ENCODE results near the gene IGSF9. TPM values are rescaled to one million over a fixed set of nuclear protein-coding genes. Genes with fewer than 3 reads are reported as not detected.

Gene IGSF9
- total and polyA plus RNA-seq, 7 experiments from 2014 or later, result 0.12 TPM; not detected in 5

DNA sequence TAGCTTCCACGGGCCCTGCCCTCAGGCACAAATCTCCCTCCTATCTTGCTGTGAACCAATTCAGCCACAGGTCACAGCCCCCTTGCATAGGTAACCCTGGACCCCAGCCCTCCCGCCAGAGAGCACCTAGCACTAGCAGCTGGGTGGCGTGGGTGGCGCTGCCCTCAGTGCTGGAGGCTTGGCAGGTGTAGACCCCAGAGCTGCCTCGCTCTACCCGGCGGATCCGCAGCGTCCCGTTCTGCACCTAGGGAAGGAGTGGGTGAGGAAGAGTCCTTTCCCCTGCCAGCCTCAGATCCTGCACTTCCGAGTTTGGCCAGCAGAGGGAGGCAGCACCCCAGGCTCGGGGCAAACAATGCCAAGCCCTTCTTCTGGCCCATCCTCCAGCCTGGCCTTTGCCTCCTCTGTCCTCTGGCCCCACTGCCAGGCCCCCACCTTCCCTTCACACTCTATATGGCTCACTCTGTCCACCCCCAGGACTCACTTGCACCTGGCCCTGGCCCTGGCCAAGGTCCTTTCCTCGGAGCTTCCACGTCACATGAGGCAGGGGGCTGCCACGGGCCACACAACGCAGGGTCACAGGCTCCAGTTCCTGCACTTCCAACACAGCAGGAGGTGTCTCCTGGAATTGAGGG is 9.0 kb downstream of the IGSF9 start:
- Mint-ChIP-seq H3K4me1 (peaks cover 0 to 20% (median 11%) of the 10 kb centered on the region in 7 donors), H3K9me3 (no peaks in the 10 kb centered on the region), H3K27me3 (peaks cover 0 to 23% (median 8%) of the 10 kb centered on the region in 5 donors), H3K27ac (peak overlapping the region in 1 of 9 donors; percentile 17), H3K36me3 (no peaks in the 10 kb centered on the region), H3K4me3 (no peak overlapping the region)
- intact Hi-C loops (cut with micrococcal nuclease), result loop anchor here (1.0 to 2.0 kb wide), 9 partner anchors 9 to 440 kb away; partner anchors contain the start of genes IGSF9 (in 1 of the 2) and TAGLN2 (in 1 of the 2)
- ChIA-PET CTCF (interaction anchor here (0.6 to 2.5 kb wide), 7 partner anchors 9 to 122 kb away, joined by 3 to 9 read pairs (median 4); partner anchors contain the start of genes IGSF9 and TAGLN2), POLR2A (interaction anchor here (3.6 kb wide), 1 partner anchor 12 kb away, joined by 17 read pairs; the partner anchor contains the start of gene TAGLN2)
- ATAC-seq (peak; percentile 90), DNase-seq (peak; percentile 49 to 90 (median 74))
- Histone ChIP-seq H3K4me1 (ENCODE audit: control insufficient read depth in 2 of 2, insufficient read depth in 2 of 2, low read length in 2 of 2) (no peaks in the 10 kb centered on the region), H3K27me3 (ENCODE audit: control insufficient read depth in 2 of 2, insufficient read depth in 2 of 2, low read length in 2 of 2) (no peaks in the 10 kb centered on the region), H3K36me3 (ENCODE audit: control insufficient read depth in 2 of 3, insufficient read depth in 3 of 3, low read length in 3 of 3) (no peaks in the 10 kb centered on the region), H3K9me3 (ENCODE audit: control insufficient read depth in 2 of 3, low read length in 3 of 3) (no peaks in the 10 kb centered on the region), H3K4me3 (ENCODE audit: low read length) (no peak overlapping the region), H3K27ac (ENCODE audit: low read depth, low read length) (no peak overlapping the region)

DNA sequence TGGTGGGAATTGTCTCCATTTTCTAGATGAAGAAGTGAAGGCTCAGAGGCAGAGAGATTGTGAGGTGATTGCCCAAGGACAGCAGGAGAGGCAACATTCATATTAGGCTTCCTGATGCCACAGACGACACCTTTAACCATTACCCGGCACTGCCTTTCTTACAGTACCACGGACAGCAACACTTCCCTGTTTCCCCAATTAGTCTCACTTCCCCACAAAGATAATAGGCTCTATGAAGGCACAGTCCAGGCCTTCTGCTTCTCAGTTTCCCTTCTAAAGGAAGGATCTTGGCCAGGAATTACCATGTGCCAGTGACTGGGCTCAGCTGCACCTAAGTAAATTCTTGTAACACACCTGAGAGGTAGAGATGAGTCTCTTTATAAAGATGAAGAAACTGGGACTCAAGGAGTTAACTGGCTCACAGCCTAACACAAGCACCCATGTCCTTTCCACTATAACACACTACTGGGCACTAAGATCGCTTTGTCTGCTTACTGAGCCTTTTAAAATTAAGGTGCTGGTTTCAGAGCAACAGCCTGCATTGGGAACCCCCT is 9.6 kb downstream of the IGSF9 start:
- H3K9me3 ChIP-seq (ENCODE audit: control insufficient read depth in 2 of 3, low read length in 3 of 3), result no peaks in the 10 kb centered on the region
- ChIA-PET CTCF (interaction anchor here (0.6 to 2.5 kb wide), 8 partner anchors 10 to 121 kb away, joined by 3 to 9 read pairs (median 4); partner anchors contain the start of genes IGSF9 and TAGLN2), POLR2A (no interaction called here)
- H3K9me3 Mint-ChIP-seq, result no peaks in the 10 kb centered on the region
- ATAC-seq, result peak; percentile 41
- no peaks in the 10 kb centered on the region for H3K4me1 ChIP-seq (ENCODE audit: control insufficient read depth in 2 of 2, insufficient read depth in 2 of 2, low read length in 2 of 2)
- H3K36me3 ChIP-seq (ENCODE audit: control insufficient read depth in 2 of 3, insufficient read depth in 3 of 3, low read length in 3 of 3), result no peaks in the 10 kb centered on the region
- H3K36me3 Mint-ChIP-seq, result no peaks in the 10 kb centered on the region
- H3K27ac Mint-ChIP-seq, result peak overlapping the region in 2 of 9 donors; percentile 25 to 65
- no peaks in the 10 kb centered on the region for H3K27me3 ChIP-seq (ENCODE audit: control insufficient read depth in 2 of 2, insufficient read depth in 2 of 2, low read length in 2 of 2)
- intact Hi-C loops (cut with micrococcal nuclease), result loop anchor here (1.0 to 2.0 kb wide), 9 partner anchors 10 to 441 kb away; partner anchors contain the start of genes IGSF9 (in 1 of the 2) and TAGLN2 (in 1 of the 2)
- peak in 1 of 9 donors; percentile 2 for DNase-seq
- H3K4me3 ChIP-seq (ENCODE audit: low read length), result no peak overlapping the region
- no peak overlapping the region for H3K4me3 Mint-ChIP-seq
- H3K27me3 Mint-ChIP-seq, result peaks cover 0 to 23% (median 6%) of the 10 kb centered on the region in 5 donors
- H3K4me1 Mint-ChIP-seq, result peaks cover 0 to 20% (median 11%) of the 10 kb centered on the region in 7 donors
- H3K27ac ChIP-seq (ENCODE audit: low read depth, low read length), result no peak overlapping the region

DNA sequence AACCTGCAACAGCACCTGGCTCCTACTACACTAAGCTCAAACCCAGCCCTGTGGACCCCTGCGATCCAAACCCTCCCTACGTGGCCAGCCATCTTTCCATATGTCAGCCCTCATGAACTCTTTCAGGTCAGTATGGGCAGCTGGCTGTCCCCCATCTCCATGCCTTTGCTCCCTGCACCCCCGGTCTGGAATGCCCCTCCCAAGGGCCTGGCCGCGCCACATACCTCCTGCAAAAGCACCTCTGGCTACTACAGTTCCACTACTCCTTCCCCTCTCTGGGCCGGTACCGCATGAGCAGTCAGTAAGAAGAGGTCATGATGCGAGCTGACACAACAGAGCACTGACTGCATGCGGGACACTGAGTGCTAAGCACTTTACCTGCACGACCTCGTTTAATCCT is 10.1 kb downstream of the IGSF9 start:
- Mint-ChIP-seq H3K27ac (peak overlapping the region in 2 of 9 donors; percentile 25 to 65), H3K4me3 (no peak overlapping the region), H3K36me3 (no peaks in the 10 kb centered on the region), H3K9me3 (no peaks in the 10 kb centered on the region), H3K4me1 (peaks cover 0 to 20% (median 11%) of the 10 kb centered on the region in 7 donors), H3K27me3 (peaks cover 0 to 20% (median 6%) of the 10 kb centered on the region in 5 donors)
- H3K27me3 ChIP-seq (ENCODE audit: control insufficient read depth in 2 of 2, insufficient read depth in 2 of 2, low read length in 2 of 2), result no peaks in the 10 kb centered on the region
- intact Hi-C loops (cut with micrococcal nuclease), result no loop called here
- H3K4me3 ChIP-seq (ENCODE audit: low read length), result no peak overlapping the region
- CTCF ChIA-PET, result interaction anchor here (0.7 to 2.5 kb wide), 5 partner anchors 10 to 110 kb away, joined by 3 to 9 read pairs (median 4); partner anchors contain the start of gene IGSF9
- DNase-seq, result no peak
- no peaks in the 10 kb centered on the region for H3K36me3 ChIP-seq (ENCODE audit: control insufficient read depth in 2 of 3, insufficient read depth in 3 of 3, low read length in 3 of 3)
- ATAC-seq, result no peak
- no peaks in the 10 kb centered on the region for H3K9me3 ChIP-seq (ENCODE audit: control insufficient read depth in 2 of 3, low read length in 3 of 3)
- POLR2A ChIA-PET, result interaction anchor here (3.7 kb wide), 1 partner anchor 12 kb away, joined by 19 read pairs; the partner anchor contains the start of gene TAGLN2
- H3K4me1 ChIP-seq (ENCODE audit: control insufficient read depth in 2 of 2, insufficient read depth in 2 of 2, low read length in 2 of 2), result no peaks in the 10 kb centered on the region
- H3K27ac ChIP-seq (ENCODE audit: low read depth, low read length), result no peak overlapping the region

DNA sequence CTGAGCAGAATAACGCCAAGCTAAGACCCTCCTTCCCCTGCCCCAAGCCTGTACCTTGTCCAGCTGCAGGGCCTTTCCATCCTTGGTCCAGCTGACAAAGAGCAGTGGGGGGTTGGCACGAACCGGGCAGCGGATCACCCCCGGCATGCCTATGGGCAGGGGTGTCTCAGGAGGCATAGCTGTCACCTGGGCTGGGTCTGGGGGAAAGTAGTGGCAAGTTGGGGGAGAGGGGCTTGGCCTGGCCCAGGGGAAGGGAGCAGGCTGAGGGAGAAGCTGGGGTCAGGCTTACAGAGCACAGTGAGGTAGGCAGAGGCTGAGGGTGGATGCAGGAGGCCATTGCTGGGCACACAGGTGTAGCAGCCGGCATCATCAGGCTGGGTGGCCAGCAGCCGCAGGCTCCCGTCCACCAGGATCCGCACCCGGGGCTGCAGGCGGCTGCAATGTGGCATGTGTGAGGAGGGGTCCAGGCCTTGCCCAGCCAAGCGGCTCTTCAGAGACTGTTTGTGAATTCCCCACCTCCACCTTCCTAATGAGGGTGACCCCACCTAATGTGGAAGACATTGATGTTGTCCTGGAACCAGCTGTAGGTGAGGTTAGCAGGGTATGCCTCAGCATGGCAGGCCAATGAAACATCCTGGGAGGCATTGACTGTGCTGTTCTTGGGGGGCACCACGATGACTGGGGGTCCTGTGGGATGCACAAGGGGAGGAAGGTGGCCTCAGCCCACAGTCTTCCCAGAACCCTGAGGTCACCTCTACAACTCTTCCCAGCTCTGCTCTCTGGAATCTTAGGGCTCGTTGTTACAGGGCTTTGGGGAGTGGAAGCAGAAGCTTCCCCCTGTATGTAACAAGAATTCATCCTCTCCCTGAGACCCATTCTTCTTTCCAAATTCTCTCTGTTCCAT is 11.0 kb downstream of the IGSF9 start:
- Histone ChIP-seq H3K4me3 (ENCODE audit: low read length) (no peak overlapping the region), H3K9me3 (ENCODE audit: control insufficient read depth in 2 of 3, low read length in 3 of 3) (no peaks in the 10 kb centered on the region), H3K27me3 (ENCODE audit: control insufficient read depth in 2 of 2, insufficient read depth in 2 of 2, low read length in 2 of 2) (no peaks in the 10 kb centered on the region), H3K27ac (ENCODE audit: low read depth, low read length) (no peak overlapping the region), H3K36me3 (ENCODE audit: control insufficient read depth in 2 of 3, insufficient read depth in 3 of 3, low read length in 3 of 3) (no peaks in the 10 kb centered on the region), H3K4me1 (ENCODE audit: control insufficient read depth in 2 of 2, insufficient read depth in 2 of 2, low read length in 2 of 2) (no peaks in the 10 kb centered on the region)
- Mint-ChIP-seq H3K4me1 (peaks cover 0 to 20% (median 11%) of the 10 kb centered on the region in 7 donors), H3K27me3 (peaks cover 0 to 19% (median 6%) of the 10 kb centered on the region in 5 donors), H3K9me3 (no peaks in the 10 kb centered on the region), H3K27ac (no peak overlapping the region), H3K36me3 (no peaks in the 10 kb centered on the region), H3K4me3 (no peak overlapping the region)
- intact Hi-C loops (cut with micrococcal nuclease), result no loop called here
- ChIA-PET POLR2A (interaction anchor here (3.7 kb wide), 1 partner anchor 11 kb away, joined by 19 read pairs; the partner anchor contains the start of gene TAGLN2), CTCF (interaction anchor here (0.7 to 2.5 kb wide), 8 partner anchors 10 to 112 kb away, joined by 3 to 9 read pairs (median 4); partner anchors contain the start of gene IGSF9)
- ATAC-seq (no peak), DNase-seq (no peak)

DNA sequence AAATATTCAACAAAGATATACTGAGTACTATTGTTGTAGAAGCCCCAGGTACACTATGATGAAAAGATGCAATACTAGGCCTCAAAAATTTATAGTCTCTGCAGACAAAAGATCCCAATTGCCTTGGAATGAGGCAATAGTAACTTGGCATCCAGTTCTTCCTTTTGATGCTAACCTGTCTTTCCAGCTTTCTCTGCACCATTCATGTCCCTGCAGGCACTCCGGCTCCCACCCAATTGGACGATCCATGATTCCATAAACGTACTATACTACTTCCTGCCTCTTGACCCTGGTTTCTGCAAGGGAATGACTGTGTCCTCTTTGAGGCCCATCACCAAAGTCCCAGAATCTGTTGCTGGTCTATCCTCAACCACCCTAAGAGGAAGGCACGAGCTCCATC is 12.1 kb downstream of the IGSF9 start:
- H3K27ac ChIP-seq (ENCODE audit: low read depth, low read length), result no peak overlapping the region
- H3K36me3 ChIP-seq (ENCODE audit: control insufficient read depth in 2 of 3, insufficient read depth in 3 of 3, low read length in 3 of 3), result no peaks in the 10 kb centered on the region
- no peak overlapping the region for H3K4me3 Mint-ChIP-seq
- DNase-seq (no peak), ATAC-seq (no peak)
- H3K27ac Mint-ChIP-seq, result peak overlapping the region in 2 of 9 donors; percentile 11 to 25
- H3K4me3 ChIP-seq (ENCODE audit: low read length), result no peak overlapping the region
- no peaks in the 10 kb centered on the region for H3K36me3 Mint-ChIP-seq
- H3K4me1 Mint-ChIP-seq, result peaks cover 0 to 18% (median 8%) of the 10 kb centered on the region in 7 donors
- no peaks in the 10 kb centered on the region for H3K27me3 ChIP-seq (ENCODE audit: control insufficient read depth in 2 of 2, insufficient read depth in 2 of 2, low read length in 2 of 2)
- ChIA-PET CTCF (interaction anchor here (0.5 to 1.5 kb wide), 5 partner anchors 13 to 113 kb away, joined by 3 to 9 read pairs (median 3); partner anchors contain the start of gene IGSF9), POLR2A (interaction anchor here (3.7 kb wide), 1 partner anchor 10 kb away, joined by 19 read pairs; the partner anchor contains the start of gene TAGLN2)
- intact Hi-C loops (cut with micrococcal nuclease), result no loop called here
- no peaks in the 10 kb centered on the region for H3K4me1 ChIP-seq (ENCODE audit: control insufficient read depth in 2 of 2, insufficient read depth in 2 of 2, low read length in 2 of 2)
- H3K9me3 Mint-ChIP-seq, result peaks cover 0 to 2% (median 0%) of the 10 kb centered on the region in 11 donors
- peaks cover 0 to 15% (median 0%) of the 10 kb centered on the region in 5 donors for H3K27me3 Mint-ChIP-seq
- no peaks in the 10 kb centered on the region for H3K9me3 ChIP-seq (ENCODE audit: control insufficient read depth in 2 of 3, low read length in 3 of 3)

Measured in naive thymus-derived CD4-positive, alpha-beta T cell (primary cell).